H1 (cell line): ENCODE measurements around the gene PTPMT1. TPM values are rescaled to one million over a fixed set of nuclear protein-coding genes. Genes with fewer than 3 reads are reported as not detected.

ENCODE experiments used
- CTCF ChIA-PET: fragments of 300-600 bp; sonication (Branson Sonifier 250); formaldehyde crosslinking; loops from one replicate; lab custom pipeline; 2021; ENCODE audit not compliant: partially characterized antibody; lab: Charles Lee
- POLR2A ChIA-PET: fragments of 300-600 bp; sonication (Branson Sonifier 250); formaldehyde crosslinking; loops from one replicate; lab custom pipeline; 2021; ENCODE audit warnings: inconsistent platforms; ENCODE audit not compliant: partially characterized antibody; lab: Charles Lee
- DNase-seq, 2 experiments: peaks; one replicate each; pipeline versions ENCODE4 v3.0.0 to v3.0.0-alpha.2; 2010 to 2022; ENCODE audit warnings: low spot score in 2 of 2, low read depth in 1 of 2, mixed read lengths in 1 of 2
- FAIRE-seq: peaks from 2 replicates; lab custom pipeline; 2011; peaks lifted over from hg19 to GRCh38; lab: Jason Lieb, UNC
- H2AFZ ChIP-seq: 2 replicates; pipeline ENCODE4 v1.8.1; 2012; ENCODE audit warnings: low read length, inconsistent platforms
- H2AK5ac ChIP-seq: 2 replicates; pipeline ENCODE4 v1.6.1; 2013; ENCODE audit warnings: low read depth, low read length
- H2BK120ac ChIP-seq: replicated peaks from 2 replicates; pipeline ENCODE3; 2013; ENCODE audit warnings: low read depth, low read length, inconsistent platforms
- H2BK12ac ChIP-seq: 2 replicates; pipeline ENCODE4 v1.6.1; 2013; ENCODE audit warnings: low read depth, low read length
- H2BK15ac ChIP-seq: 2 replicates; pipeline ENCODE4 v1.6.1; 2013; ENCODE audit warnings: low read length
- H2BK20ac ChIP-seq: 2 replicates; pipeline ENCODE4 v1.6.1; 2013; ENCODE audit warnings: low read length
- H2BK5ac ChIP-seq: 2 replicates; pipeline ENCODE4 v1.6.1; 2013; ENCODE audit warnings: low read depth, low read length
- H3K14ac ChIP-seq: 2 replicates; pipeline ENCODE4 v1.6.1; 2013; ENCODE audit warnings: inconsistent platforms; ENCODE audit not compliant: insufficient read length
- H3K18ac ChIP-seq: 2 replicates; pipeline ENCODE4 v1.6.1; 2013; ENCODE audit warnings: low read length; ENCODE audit errors: extremely low read depth
- H3K23ac ChIP-seq: 2 replicates; pipeline ENCODE4 v1.6.1; 2013; ENCODE audit warnings: inconsistent platforms; ENCODE audit not compliant: insufficient read length
- H3K23me2 ChIP-seq: 2 replicates; pipeline ENCODE4 v1.6.1; 2013; ENCODE audit warnings: low read depth, low read length
- H3K27ac ChIP-seq: 2 replicates; pipeline ENCODE4 v1.6.1; 2011; ENCODE audit warnings: low read depth, low read length, inconsistent platforms
- H3K27me3 ChIP-seq, 4 experiments: replicated peaks in 1 of 4; 1 replicate in 1 of 4; 2 replicates in 3 of 4; pipeline versions ENCODE4 v1.6.1 to v1.8.1; 2011 to 2013; ENCODE audit warnings: low read length in 3 of 4, mild to moderate bottlenecking in 3 of 4, inconsistent platforms in 2 of 4, mixed read lengths in 2 of 4, moderate library complexity in 1 of 4; ENCODE audit not compliant: control insufficient read depth in 3 of 4, insufficient read depth in 3 of 4; ENCODE audit errors: extremely low read depth in 1 of 4
- H3K36me3 ChIP-seq, 4 experiments: 2 replicates each; pipeline versions ENCODE4 v1.6.1 to v1.8.1; 2011 to 2013; ENCODE audit warnings: mild to moderate bottlenecking in 4 of 4, low read length in 3 of 4, moderate library complexity in 2 of 4, control low read depth in 1 of 4, inconsistent platforms in 1 of 4; ENCODE audit not compliant: insufficient read depth in 4 of 4, control insufficient read depth in 2 of 4
- H3K4ac ChIP-seq: replicated peaks from 2 replicates; pipeline ENCODE3; 2013; ENCODE audit warnings: low read length, low read depth, mixed read lengths, inconsistent platforms; ENCODE audit not compliant: insufficient read length
- H3K4me1 ChIP-seq, 4 experiments: replicated peaks in 1 of 4; 1 replicate in 1 of 4; 2 replicates in 3 of 4; pipeline versions ENCODE4 v1.6.1 to v1.8.1; 2011 to 2013; ENCODE audit warnings: low read length in 3 of 4, inconsistent platforms in 2 of 4, mixed read lengths in 1 of 4; ENCODE audit not compliant: insufficient read depth in 4 of 4, control insufficient read depth in 3 of 4
- H3K4me2 ChIP-seq, 2 experiments: 2 replicates each; pipeline versions ENCODE4 v1.6.1 to v1.8.1; 2011 to 2013; ENCODE audit warnings: low read depth in 2 of 2, low read length in 2 of 2, control low read depth in 1 of 2, inconsistent platforms in 1 of 2, mild to moderate bottlenecking in 1 of 2; ENCODE audit not compliant: insufficient read depth in 1 of 2
- H3K4me3 ChIP-seq, 4 experiments: fragments of 200-600, 300-600 bp in 1 of 4; sonication (generic), shearing (Covaris generic), sonication (Bioruptor Twin) in 1 of 4; 2 replicates each; pipeline versions ENCODE4 v1.5.1 to v1.8.1; 2011 to 2016; ENCODE audit warnings: low read length in 4 of 4, low read depth in 3 of 4, control low read depth in 2 of 4, inconsistent platforms in 2 of 4, mild to moderate bottlenecking in 2 of 4, mixed read lengths in 1 of 4, moderate library complexity in 1 of 4; ENCODE audit not compliant: insufficient read depth in 2 of 4; ENCODE audit errors: extremely low read depth in 1 of 4
- H3K56ac ChIP-seq: replicated peaks from 2 replicates; pipeline ENCODE3; 2013; ENCODE audit warnings: low read depth, mild to moderate bottlenecking, mixed read lengths, low read length, inconsistent platforms; ENCODE audit not compliant: insufficient read length
- H3K79me1 ChIP-seq: 2 replicates; pipeline ENCODE4 v1.6.1; 2013; ENCODE audit warnings: low read depth, low read length, control low read depth
- H3K79me2 ChIP-seq, 2 experiments: 2 replicates each; pipeline versions ENCODE4 v1.6.1 to v1.8.1; 2012 to 2013; ENCODE audit warnings: low read length in 2 of 2, mild to moderate bottlenecking in 2 of 2, inconsistent platforms in 1 of 2; ENCODE audit not compliant: insufficient read depth in 2 of 2, control insufficient read depth in 1 of 2
- H3K9ac ChIP-seq, 4 experiments: replicated peaks in 1 of 4; 1 replicate in 1 of 4; 2 replicates in 3 of 4; pipeline versions ENCODE4 v1.6.1 to v1.8.1; 2011 to 2013; ENCODE audit warnings: low read depth in 3 of 4, low read length in 3 of 4, control low read depth in 2 of 4, mild to moderate bottlenecking in 2 of 4, moderate library complexity in 2 of 4, inconsistent platforms in 1 of 4; ENCODE audit errors: extremely low read depth in 1 of 4
- H3K9me3 ChIP-seq, 2 experiments: 2 replicates each; pipeline versions ENCODE4 v1.6.1 to v1.8.1; 2012 to 2013; ENCODE audit warnings: mild to moderate bottlenecking in 2 of 2, moderate library complexity in 2 of 2, control low read depth in 1 of 2, inconsistent platforms in 1 of 2, low read depth in 1 of 2, low read length in 1 of 2, mixed read lengths in 1 of 2; ENCODE audit not compliant: insufficient read depth in 2 of 2
- H4K20me1 ChIP-seq, 2 experiments: replicated peaks in 1 of 2; 2 replicates each; pipeline versions ENCODE3 to v1.8.1; 2011 to 2013; ENCODE audit warnings: inconsistent platforms in 2 of 2, low read length in 2 of 2, mild to moderate bottlenecking in 1 of 2; ENCODE audit not compliant: insufficient read depth in 2 of 2, control insufficient read depth in 1 of 2
- H4K5ac ChIP-seq: 2 replicates; pipeline ENCODE4 v1.6.1; 2013; ENCODE audit warnings: low read length, low read depth, mixed read lengths, inconsistent platforms; ENCODE audit not compliant: insufficient read length
- H4K8ac ChIP-seq: 2 replicates; pipeline ENCODE4 v1.8.0; 2013; ENCODE audit warnings: mild to moderate bottlenecking, moderate library complexity, low read length, inconsistent platforms; ENCODE audit not compliant: insufficient read depth; ENCODE audit errors: extremely low read depth
- H4K91ac ChIP-seq: replicated peaks from 2 replicates; pipeline ENCODE3; 2013; ENCODE audit warnings: low read length, mixed read lengths, inconsistent platforms; ENCODE audit not compliant: insufficient read length
- ATF3 ChIP-seq: IDR thresholded peaks from 2 replicates; pipeline ENCODE4 v1.6.1; 2011; ENCODE audit warnings: low read depth, mild to moderate bottlenecking, low read length; ENCODE audit not compliant: insufficient read depth
- BRCA1 ChIP-seq: IDR thresholded peaks from 2 replicates; pipeline ENCODE4 v1.6.1; 2012; ENCODE audit warnings: low read depth, low read length, improper control_type of control experiment
- CTBP2 ChIP-seq: IDR thresholded peaks from 2 replicates; pipeline ENCODE4 v1.7.0; 2011; ENCODE audit warnings: borderline replicate concordance, mild to moderate bottlenecking, moderate library complexity, mixed read lengths, low read length; ENCODE audit not compliant: insufficient read depth, insufficient read length
- HDAC2 ChIP-seq, 2 experiments: fragments of 300-600 bp in 1 of 2; sonication (generic) in 1 of 2; IDR thresholded peaks; 2 replicates each; pipeline ENCODE4 v1.6.1; 2011 to 2012; ENCODE audit warnings: low read depth in 2 of 2, low read length in 2 of 2, mild to moderate bottlenecking in 2 of 2, moderate library complexity in 2 of 2, borderline replicate concordance in 1 of 2, inconsistent platforms in 1 of 2
- KDM1A ChIP-seq: fragments of 200-600, 300-600 bp; sonication (generic); IDR thresholded peaks from 2 replicates; pipeline ENCODE4 v1.7.1; 2016; ENCODE audit warnings: mild to moderate bottlenecking, low read length, borderline replicate concordance
- MAFK ChIP-seq: IDR thresholded peaks from 2 replicates; pipeline ENCODE4 v1.6.1; 2012; ENCODE audit warnings: low read depth, mild to moderate bottlenecking, improper control_type of control experiment, low read length
- RFX5 ChIP-seq: IDR thresholded peaks from 2 replicates; pipeline ENCODE4 v1.6.1; 2011; ENCODE audit warnings: low read depth, low read length, improper control_type of control experiment, borderline replicate concordance
- WGBS, 2 experiments: shearing (Covaris generic) in 1 of 2; methylation state at CpG; one replicate each; pipeline versions ENCODE4 v1.1.6 to v1.1.7; 2013 to 2015; ENCODE audit warnings: low lambda C conversion rate in 2 of 2, mixed read lengths in 2 of 2, inconsistent platforms in 1 of 2, low coverage in 1 of 2, missing lambda C conversion rate in 1 of 2; ENCODE audit not compliant: insufficient replicate concordance in 2 of 2, insufficient coverage in 1 of 2, insufficient read length in 1 of 2; ENCODE audit errors: extremely low coverage in 1 of 2, missing lambda C conversion rate in 1 of 2; 5-methylcytosine and 5-hydroxymethylcytosine counted together
- polyA plus RNA-seq, 7 experiments: library from polyadenylated mRNA; depleted of rRNA in 3 of 7; stranded (reverse) in 5 of 7; unstranded in 2 of 7; fragments of >200 nt in 5 of 7; fragments of 200-250 nt in 2 of 7; gene quantifications; 1 replicate in 5 of 7; 2 replicates in 1 of 7; 4 replicates in 1 of 7; pipeline versions ENCODE4 v1.2.1 to v1.2.3, GENCODE V29; 2011 to 2013; ENCODE audit warnings: missing spikeins in 2 of 7, mixed read lengths in 2 of 7
- total RNA-seq: library from RNA; stranded (reverse); fragmentation: NEBNext Ultra II Directional; extraction: Animal tissue kit (Norgen Biotek cat#: 25700); gene quantifications from 2 replicates; pipeline ENCODE4 v1.2.1, GENCODE V29; 2021

Gene PTPMT1
- total and polyA plus RNA-seq, 2 of the 8 experiments (the other 6 are each of a cell fraction or from before 2014, with no cell fraction given), result 44.8 to 105 TPM

GRCh38 chr11:47571357-47571729, 5.9 kb downstream of the PTPMT1 start:
- WGBS, 2 experiments, result 95% methylated on average over 4 of the region's 4 CpGs; no CpG with 5 or more reads in 1 of the 2 experiments

More at GRCh38 chr11:47571357-47571729, 5.9 kb downstream of the PTPMT1 start:
- POLR2A ChIA-PET, result interaction anchor here (0.6 to 2.1 kb wide), 6 partner anchors 9 to 184 kb away, joined by 3 to 11 read pairs (median 3); partner anchors contain the start of gene CELF1
- no peak overlapping the region for H4K8ac ChIP-seq
- H4K91ac ChIP-seq, result no peak overlapping the region
- H3K79me1 ChIP-seq, result peaks cover 8% of the 10 kb centered on the region; the same call in 1 of the 2 replicates
- FAIRE-seq (no peak), DNase-seq (no peak)
- peaks cover 11 to 40% (median 23%) of the 10 kb centered on the region in 4 experiments for H3K36me3 ChIP-seq
- H3K56ac ChIP-seq, result no peak overlapping the region
- H2BK5ac ChIP-seq, result no peak overlapping the region
- H2BK15ac ChIP-seq, result no peak overlapping the region
- no peak overlapping the region for H2AFZ ChIP-seq
- H3K23ac ChIP-seq, result no peak overlapping the region
- H2BK120ac ChIP-seq, result no peak overlapping the region
- H3K4me3 ChIP-seq, result no peak overlapping the region
- H3K4me2 ChIP-seq, result no peak overlapping the region
- H2BK12ac ChIP-seq, result no peak overlapping the region
- no peak overlapping the region for H3K18ac ChIP-seq
- H4K5ac ChIP-seq, result no peak overlapping the region
- H3K23me2 ChIP-seq, result no peaks in the 10 kb centered on the region
- CTCF ChIA-PET, result interaction anchor here (2.0 kb wide), 1 partner anchor 46 kb away, joined by 5 read pairs; no protein-coding TSS in a partner anchor
- H2AK5ac ChIP-seq, result no peak overlapping the region
- H3K9ac ChIP-seq, result no peak overlapping the region
- no peak overlapping the region for H3K4ac ChIP-seq
- H4K20me1 ChIP-seq, result peaks cover 0 to 8% of the 10 kb centered on the region in 2 experiments
- H3K14ac ChIP-seq, result no peak overlapping the region
- no peaks in the 10 kb centered on the region for H3K9me3 ChIP-seq
- H3K4me1 ChIP-seq, result no peaks in the 10 kb centered on the region
- no peaks in the 10 kb centered on the region for H3K27me3 ChIP-seq
- TF ChIP-seq MAFK (no peak), RFX5 (no peak), BRCA1 (no peak), CTBP2 (no peak), KDM1A (no peak), HDAC2 (IDR thresholded peaks at IDR 0.05; ENCODE audit: borderline replicate concordance in 1 of 2, low read depth in 2 of 2, low read length in 2 of 2) (no peak), ATF3 (no peak)
- H3K79me2 ChIP-seq, result peaks cover 0 to 13% of the 10 kb centered on the region in 2 experiments; a peak in 2 of 4 replicates
- H2BK20ac ChIP-seq, result no peak overlapping the region
- H3K27ac ChIP-seq, result no peak overlapping the region
